ENCODE measurements around the gene ZNF524.

- no peak; the same call in 1 of the 2 replicates for TF ChIP-seq POLR2AphosphoS5 (IDR thresholded peaks at IDR 0.05; ENCODE audit: low read depth, low read length)
- no peak for TF ChIP-seq POLR2A (IDR thresholded peaks at IDR 0.05; ENCODE audit: low read depth, low read length)
- no peak for TF ChIP-seq TAF1 (IDR thresholded peaks at IDR 0.05; ENCODE audit: low read depth, low read length)
- no peak for TF ChIP-seq SPI1 (IDR thresholded peaks at IDR 0.05; ENCODE audit: low read depth, low read length)
- no peak for TF ChIP-seq POU2F2 (IDR thresholded peaks at IDR 0.05; ENCODE audit: low read depth, low read length)
Observed at GRCh38 chr19:55643887-55644176, 43.7 kb downstream of the ZNF524 start.
